ENCODE results near the gene TVP23A. TPM values are rescaled to one million over a fixed set of nuclear protein-coding genes. Genes with fewer than 3 reads are reported as not detected.
"Not testable (repeated sequence)": the region's sequence is repeated elsewhere in the genome, so short reads cannot be mapped to it uniquely, and the experiment has no call there.

Gene TVP23A
- polyA plus RNA-seq, 1 of the 3 experiments (the other 2 are of a cell fraction), result 0.35 TPM

- TF ChIP-seq PBX3 (IDR thresholded peaks at IDR 0.05) (no peak), TCF12 (IDR thresholded peaks at IDR 0.05) (no peak), RXRA (IDR thresholded peaks at IDR 0.05; ENCODE audit: borderline replicate concordance, low read depth) (no peak), USF2 (IDR thresholded peaks at IDR 0.05; ENCODE audit: borderline replicate concordance, low read depth, low read length) (no peak), USF1 (IDR thresholded peaks at IDR 0.05; ENCODE audit: borderline replicate concordance, low read depth) (no peak)
Measured at GRCh38 chr16:10782628-10783027, 36.0 kb downstream of the TVP23A start (continued).

GRCh38 chr16:10780628-10781027 lies 38.0 kb downstream of the TVP23A start:
- Histone ChIP-seq H3K9ac (no peak overlapping the region), H3K4me2 (no peak overlapping the region), H3K9me2 (no peaks in the 10 kb centered on the region), H3F3A (replicated peaks; ENCODE audit: insufficient read depth) (no peaks in the 10 kb centered on the region), H4K20me1 (ENCODE audit: insufficient read depth) (no peaks in the 10 kb centered on the region), H3K27ac (ENCODE audit: low read depth in 2 of 2, low read length in 1 of 2) (no peak overlapping the region), H3K27me3 (ENCODE audit: insufficient read depth) (no peaks in the 10 kb centered on the region), H3K4me1 (ENCODE audit: control insufficient read depth in 1 of 2, insufficient read depth in 2 of 2, low read depth in 1 of 2, low read length in 1 of 2) (peaks cover 0 to 10% of the 10 kb centered on the region in 2 experiments; a peak in 1 of 4 replicates), H3K9me3 (no peaks in the 10 kb centered on the region), H2AFZ (ENCODE audit: low read depth) (no peak overlapping the region), H3K79me2 (ENCODE audit: insufficient read depth) (no peaks in the 10 kb centered on the region), H3K4me3 (ENCODE audit: low read depth in 2 of 2, low read length in 1 of 2) (no peak overlapping the region), H3K36me3 (replicated peaks in 1 of 2; ENCODE audit: control insufficient read depth in 1 of 2, insufficient read depth in 2 of 2, low read length in 1 of 2) (no peaks in the 10 kb centered on the region)
- DNase-seq, result no peak
- TF ChIP-seq EZH2phosphoT487 (IDR thresholded peaks at IDR 0.05; ENCODE audit: borderline replicate concordance, low read depth) (no peak), NRF1 (IDR thresholded peaks at IDR 0.05; ENCODE audit: low read depth, low read length) (no peak), ELF1 (IDR thresholded peaks at IDR 0.05) (no peak), GATA2 (CRISPR knock-in tag; IDR thresholded peaks at IDR 0.05) (no peak), MAX (IDR thresholded peaks at IDR 0.05; ENCODE audit: low read depth) (no peak), REST (IDR thresholded peaks at IDR 0.05; ENCODE audit: low read depth, low read length) (no peak), MEF2A (IDR thresholded peaks at IDR 0.05; ENCODE audit: borderline replicate concordance, low read depth) (no peak)
- ChIA-PET CTCF (no interaction called here), POLR2A (no interaction called here)
- WGBS (ENCODE audit: low lambda C conversion rate), result 69% methylated on average over 4 of the region's 4 CpGs

GRCh38 chr16:10779908-10780307 lies 38.7 kb downstream of the TVP23A start:
- H3F3A ChIP-seq (replicated peaks; ENCODE audit: insufficient read depth); POLR2A ChIA-PET; H2AFZ ChIP-seq (ENCODE audit: low read depth); H3K27me3 ChIP-seq (ENCODE audit: insufficient read depth); H3K27ac ChIP-seq (ENCODE audit: low read depth in 2 of 2, low read length in 1 of 2); H3K9ac ChIP-seq; H3K4me3 ChIP-seq (ENCODE audit: low read depth in 2 of 2, low read length in 1 of 2); H3K4me2 ChIP-seq; H3K9me2 ChIP-seq; DNase-seq; H3K9me3 ChIP-seq; H4K20me1 ChIP-seq (ENCODE audit: insufficient read depth); H3K79me2 ChIP-seq (ENCODE audit: insufficient read depth); H3K36me3 ChIP-seq (replicated peaks in 1 of 2; ENCODE audit: control insufficient read depth in 1 of 2, insufficient read depth in 2 of 2, low read length in 1 of 2): not testable (repeated sequence)
- 73% methylated on average over 6 of the region's 6 CpGs for WGBS (ENCODE audit: low lambda C conversion rate)
- peaks cover 0 to 10% of the 10 kb centered on the region in 2 experiments; a peak in 1 of 4 replicates for H3K4me1 ChIP-seq (ENCODE audit: control insufficient read depth in 1 of 2, insufficient read depth in 2 of 2, low read depth in 1 of 2, low read length in 1 of 2)
- CTCF ChIA-PET, result interaction anchor here (1.1 kb wide), 1 partner anchor 139 kb away, joined by 3 read pairs; no protein-coding TSS in a partner anchor
